Stimulated activated CD8-positive, alpha-beta memory T cell treated with anti-CD3 and anti-CD28 coated beads, Interleukin-15, amount 100 ng/mL, for 24 hours (primary cell): Measurements from ENCODE around the gene UGT2B7.

Source experiments
- DNase-seq: peaks from one replicate; pipeline ENCODE4 v3.0.0-alpha.2; 2020; ENCODE audit warnings: low read depth

UGT2B7 gene

DNA sequence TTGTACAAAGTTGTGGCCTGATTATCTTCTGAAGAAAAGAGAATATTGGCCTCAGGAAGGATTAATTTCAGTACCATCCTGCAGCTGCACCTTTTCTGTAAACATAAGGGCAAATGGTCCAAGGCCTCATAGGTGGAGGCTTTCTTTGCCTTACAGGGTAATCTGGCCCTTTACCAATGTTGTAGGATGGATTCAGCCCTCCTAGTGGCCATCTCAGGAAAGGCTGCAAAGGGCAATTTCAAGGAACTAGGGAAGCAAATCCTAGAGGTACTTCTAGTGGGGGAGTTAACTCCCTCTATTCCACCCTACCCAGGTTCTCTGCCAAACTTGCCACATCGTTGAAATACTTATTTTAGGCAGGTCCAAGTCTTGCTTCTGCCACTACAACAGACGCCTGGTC, 60.6 kb downstream of the UGT2B7 start:
- no peak for DNase-seq
